Loucy (cell line): ENCODE measurements around the gene GJC1.

Experiments
- EZH2phosphoT487 ChIP-seq: fragments of 200-600 bp; IDR thresholded peaks from 2 replicates; pipeline ENCODE4 v1.6.1; 2018; ENCODE audit warnings: antibody characterized with exemption, mild to moderate bottlenecking, moderate library complexity, borderline replicate concordance
- TF ChIP-seq, protein P1 (sequence below): fragments of 200-600 bp; sonication (generic); conservative IDR thresholded peaks from 2 replicates; pipeline ENCODE4 v1.5.1; 2014; ENCODE audit warnings: mild to moderate bottlenecking, antibody characterized with exemption, low read length

DNA sequence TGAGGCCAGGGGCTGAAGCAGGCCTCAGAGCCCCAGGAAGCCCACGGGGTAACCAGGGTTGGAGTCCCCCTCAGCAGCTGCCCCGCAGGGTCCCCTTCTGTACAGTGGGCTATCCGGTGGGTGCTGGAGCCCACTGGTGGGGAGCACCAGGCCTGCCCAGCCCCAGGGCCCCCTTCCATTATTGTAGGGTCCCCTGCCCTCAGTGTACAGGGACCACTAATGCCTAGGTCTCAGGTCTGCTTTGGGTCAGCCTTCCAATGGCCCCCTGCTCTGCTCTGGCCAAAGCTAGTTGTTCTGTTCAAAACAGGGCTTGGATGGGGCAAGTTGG is 70.2 kb downstream of the GJC1 start:
- TF ChIP-seq, protein P1, sequence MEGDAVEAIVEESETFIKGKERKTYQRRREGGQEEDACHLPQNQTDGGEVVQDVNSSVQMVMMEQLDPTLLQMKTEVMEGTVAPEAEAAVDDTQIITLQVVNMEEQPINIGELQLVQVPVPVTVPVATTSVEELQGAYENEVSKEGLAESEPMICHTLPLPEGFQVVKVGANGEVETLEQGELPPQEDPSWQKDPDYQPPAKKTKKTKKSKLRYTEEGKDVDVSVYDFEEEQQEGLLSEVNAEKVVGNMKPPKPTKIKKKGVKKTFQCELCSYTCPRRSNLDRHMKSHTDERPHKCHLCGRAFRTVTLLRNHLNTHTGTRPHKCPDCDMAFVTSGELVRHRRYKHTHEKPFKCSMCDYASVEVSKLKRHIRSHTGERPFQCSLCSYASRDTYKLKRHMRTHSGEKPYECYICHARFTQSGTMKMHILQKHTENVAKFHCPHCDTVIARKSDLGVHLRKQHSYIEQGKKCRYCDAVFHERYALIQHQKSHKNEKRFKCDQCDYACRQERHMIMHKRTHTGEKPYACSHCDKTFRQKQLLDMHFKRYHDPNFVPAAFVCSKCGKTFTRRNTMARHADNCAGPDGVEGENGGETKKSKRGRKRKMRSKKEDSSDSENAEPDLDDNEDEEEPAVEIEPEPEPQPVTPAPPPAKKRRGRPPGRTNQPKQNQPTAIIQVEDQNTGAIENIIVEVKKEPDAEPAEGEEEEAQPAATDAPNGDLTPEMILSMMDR: 0 out of 2 replicates have a peak, but pooled peaks have one; percentile 3
- no peak for TF ChIP-seq EZH2phosphoT487
